ENCODE results near the gene S100A4.

- TF ChIP-seq, protein P1, sequence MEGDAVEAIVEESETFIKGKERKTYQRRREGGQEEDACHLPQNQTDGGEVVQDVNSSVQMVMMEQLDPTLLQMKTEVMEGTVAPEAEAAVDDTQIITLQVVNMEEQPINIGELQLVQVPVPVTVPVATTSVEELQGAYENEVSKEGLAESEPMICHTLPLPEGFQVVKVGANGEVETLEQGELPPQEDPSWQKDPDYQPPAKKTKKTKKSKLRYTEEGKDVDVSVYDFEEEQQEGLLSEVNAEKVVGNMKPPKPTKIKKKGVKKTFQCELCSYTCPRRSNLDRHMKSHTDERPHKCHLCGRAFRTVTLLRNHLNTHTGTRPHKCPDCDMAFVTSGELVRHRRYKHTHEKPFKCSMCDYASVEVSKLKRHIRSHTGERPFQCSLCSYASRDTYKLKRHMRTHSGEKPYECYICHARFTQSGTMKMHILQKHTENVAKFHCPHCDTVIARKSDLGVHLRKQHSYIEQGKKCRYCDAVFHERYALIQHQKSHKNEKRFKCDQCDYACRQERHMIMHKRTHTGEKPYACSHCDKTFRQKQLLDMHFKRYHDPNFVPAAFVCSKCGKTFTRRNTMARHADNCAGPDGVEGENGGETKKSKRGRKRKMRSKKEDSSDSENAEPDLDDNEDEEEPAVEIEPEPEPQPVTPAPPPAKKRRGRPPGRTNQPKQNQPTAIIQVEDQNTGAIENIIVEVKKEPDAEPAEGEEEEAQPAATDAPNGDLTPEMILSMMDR (IDR thresholded peaks at IDR 0.05; ENCODE audit: insufficient read depth, low read depth, low read length): no peak
- no peak for TF ChIP-seq EZH2 (IDR thresholded peaks at IDR 0.05; ENCODE audit: insufficient read depth, low read length)
Observed at GRCh38 chr1:153498746-153499145, 46.9 kb downstream of the S100A4 start.

All from astrocyte (in vitro differentiated cells and primary cell).